Activated CD4-positive, CD25-positive, alpha-beta regulatory T cell treated with anti-CD3 and anti-CD28 coated beads, Interleukin-2, amount 50 U/mL, for 24 hours (primary cell): ENCODE results near the gene PTPRM.
A peak's percentile ranks its signal among the peaks of the same experiment; 100 is the strongest.
"Not testable (repeated sequence)": the region's sequence is repeated elsewhere in the genome, so short reads cannot be mapped to it uniquely, and the experiment has no call there.

ENCODE experiments used
- ATAC-seq, 2 donors: fragments of 150-1000 bp; cut with Tn5 transposase; one replicate each; pipeline ENCODE4 v1.10.0; 2021; ENCODE audit warnings: mild to moderate bottlenecking in 1 of 2, moderate library complexity in 1 of 2

PTPRM gene

DNA sequence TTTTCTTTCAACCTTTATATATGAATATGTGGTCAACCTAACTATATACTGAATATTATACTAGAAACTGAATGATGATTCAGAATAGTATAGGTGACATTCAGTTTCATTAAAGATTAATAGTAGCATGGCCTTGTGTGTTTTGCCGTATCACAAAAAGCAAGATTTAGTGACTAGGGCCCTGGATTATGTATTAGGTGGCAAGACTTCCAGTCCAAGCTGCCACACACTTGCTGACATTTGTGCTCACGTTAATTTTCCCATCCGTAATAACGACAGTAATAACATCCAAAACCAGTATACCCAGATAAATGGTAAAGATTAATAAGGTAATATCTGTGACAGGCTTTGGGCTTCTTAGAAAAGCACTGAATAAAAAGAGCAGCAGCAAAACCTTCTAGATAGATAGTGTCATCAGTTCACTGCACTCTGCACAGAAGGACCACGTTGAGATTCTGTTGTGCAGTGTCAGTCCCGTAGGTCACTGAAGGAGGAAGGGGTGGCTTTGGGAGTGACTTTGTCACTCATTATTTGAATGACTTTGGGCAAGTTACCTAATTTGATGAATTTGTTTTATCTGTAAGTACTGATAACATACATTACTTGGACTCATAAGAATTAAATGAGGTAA lies 451.7 kb downstream of the PTPRM start:
- no peak for ATAC-seq

DNA sequence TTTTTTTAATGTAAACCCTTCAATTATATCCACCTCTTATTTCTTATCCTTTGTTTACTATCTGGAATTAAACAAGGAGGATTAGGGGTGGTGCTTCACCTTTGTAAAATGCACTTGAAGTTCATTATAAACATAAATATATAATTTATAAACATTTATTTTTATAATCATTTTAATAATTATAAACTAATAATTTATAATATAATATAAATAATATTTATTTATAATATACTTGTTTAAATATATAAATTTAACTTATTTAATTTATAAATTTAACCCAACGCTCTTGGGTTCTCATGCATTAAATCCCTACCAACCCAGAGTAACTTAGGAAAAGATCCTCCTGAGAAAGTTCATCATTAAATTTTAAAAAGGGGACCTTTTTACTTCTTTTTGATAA lies 452.5 kb downstream of the PTPRM start:
- no peak for ATAC-seq

DNA sequence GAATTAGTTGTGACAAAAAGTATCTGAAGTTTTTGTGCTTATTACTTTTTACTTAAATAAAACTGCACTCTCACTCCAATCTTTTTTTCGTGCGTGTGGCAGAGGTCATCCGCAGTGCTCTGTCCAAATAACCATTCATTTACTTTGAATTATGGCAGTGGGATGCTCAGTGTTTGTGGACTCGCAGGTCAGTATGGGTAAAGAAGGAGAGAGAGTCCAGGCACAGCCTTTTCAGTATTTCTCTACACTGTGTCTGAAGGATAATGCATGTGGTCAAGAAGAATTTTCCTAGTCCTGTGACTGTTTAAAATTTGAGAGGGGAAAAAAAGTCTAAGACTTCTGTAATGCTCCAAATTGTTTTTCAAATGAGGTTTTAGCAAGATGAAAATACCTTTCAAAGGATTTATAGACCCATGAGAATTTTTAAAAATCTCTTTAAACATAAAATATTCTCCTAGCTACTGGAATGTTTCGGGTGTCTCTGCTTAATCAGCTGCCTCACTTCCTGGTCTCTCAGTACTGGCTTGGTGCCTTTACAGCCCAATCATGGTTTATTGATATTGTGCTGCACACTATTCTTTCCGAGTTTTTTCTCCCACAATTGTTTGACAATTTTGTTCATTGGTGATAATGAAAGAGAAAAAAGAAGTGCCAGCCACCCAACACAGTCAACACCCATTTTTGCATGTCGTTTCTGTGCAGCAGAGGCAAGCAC lies 453.2 kb downstream of the PTPRM start:
- ATAC-seq, result no peak

DNA sequence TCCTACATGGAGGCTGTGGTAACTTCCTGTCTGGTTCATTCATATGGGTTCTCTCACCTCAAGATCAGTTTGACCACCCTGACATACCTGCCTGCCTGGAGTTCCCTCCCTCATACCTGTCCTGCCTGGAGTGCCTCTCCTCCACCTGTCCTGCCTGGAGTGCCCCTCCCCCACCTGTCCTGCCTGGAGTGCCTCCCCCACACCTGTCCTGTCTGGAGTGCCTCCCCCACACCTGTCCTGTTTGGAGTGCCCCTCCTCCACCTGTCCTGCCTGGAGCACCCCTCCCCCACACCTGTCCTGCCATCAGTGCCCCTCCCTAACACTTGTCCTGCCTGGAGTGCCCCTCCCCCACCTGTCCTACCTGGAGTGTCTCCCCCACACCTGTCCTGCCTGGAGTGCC lies 461.9 kb downstream of the PTPRM start:
- no peak for ATAC-seq

DNA sequence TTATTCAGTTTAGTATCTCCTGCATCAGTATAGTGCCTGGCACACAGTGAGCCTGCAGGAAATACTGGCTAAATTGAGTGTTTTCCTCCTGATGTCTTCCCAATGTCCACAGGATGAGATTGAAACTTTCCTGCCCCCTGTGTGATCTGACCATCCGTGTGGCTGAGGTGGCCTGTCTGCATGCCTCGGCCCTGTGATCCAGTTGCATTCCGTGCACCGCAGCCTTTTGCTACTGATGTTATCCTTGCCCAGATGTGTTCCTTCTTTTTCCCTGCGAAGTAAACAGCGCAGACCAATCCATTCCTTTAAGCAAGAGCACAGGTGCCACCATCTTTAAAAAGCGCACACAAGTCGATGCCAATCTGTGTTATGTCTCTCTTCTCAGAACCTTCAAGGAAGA lies 462.6 kb downstream of the PTPRM start:
- ATAC-seq, result no peak

DNA sequence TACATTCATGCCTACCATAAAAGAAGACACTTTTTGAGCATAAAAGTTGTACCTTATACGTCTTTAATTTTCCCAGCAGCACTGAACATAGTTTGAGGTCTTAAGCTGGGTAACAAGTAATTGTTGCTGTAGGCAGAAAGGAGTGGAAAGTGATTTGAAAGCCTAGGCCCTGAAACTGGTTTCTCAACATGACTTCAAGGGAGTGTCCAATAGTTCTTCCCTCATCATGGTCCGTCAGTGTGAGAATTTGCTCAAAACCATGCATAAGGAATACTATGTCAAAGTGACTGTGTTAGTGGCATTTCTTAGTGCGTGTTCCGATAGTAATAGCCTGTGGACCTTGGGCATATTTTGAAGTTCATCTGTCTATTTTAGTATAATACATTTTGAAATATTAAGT lies 463.1 kb downstream of the PTPRM start:
- ATAC-seq, result no peak

DNA sequence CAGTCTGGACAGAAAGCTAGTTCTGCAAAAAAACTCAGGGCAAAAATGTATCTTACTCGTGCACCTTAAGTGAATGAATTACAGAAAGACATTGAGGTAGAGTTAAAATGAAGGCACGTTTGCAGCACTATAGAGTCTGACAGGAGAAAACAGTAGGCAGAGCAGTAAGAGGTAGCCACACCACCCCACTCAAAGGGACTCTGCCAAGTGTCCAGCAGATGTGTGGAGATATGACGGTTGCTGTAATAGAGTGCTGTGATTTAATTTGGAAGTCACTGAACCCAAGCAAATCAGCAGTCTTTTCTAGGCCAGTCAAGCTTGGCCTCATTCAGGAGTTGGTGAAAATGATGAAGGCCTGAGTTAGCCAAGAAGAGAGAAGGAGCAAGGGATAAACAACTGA lies 464.4 kb downstream of the PTPRM start:
- no peak for ATAC-seq

DNA sequence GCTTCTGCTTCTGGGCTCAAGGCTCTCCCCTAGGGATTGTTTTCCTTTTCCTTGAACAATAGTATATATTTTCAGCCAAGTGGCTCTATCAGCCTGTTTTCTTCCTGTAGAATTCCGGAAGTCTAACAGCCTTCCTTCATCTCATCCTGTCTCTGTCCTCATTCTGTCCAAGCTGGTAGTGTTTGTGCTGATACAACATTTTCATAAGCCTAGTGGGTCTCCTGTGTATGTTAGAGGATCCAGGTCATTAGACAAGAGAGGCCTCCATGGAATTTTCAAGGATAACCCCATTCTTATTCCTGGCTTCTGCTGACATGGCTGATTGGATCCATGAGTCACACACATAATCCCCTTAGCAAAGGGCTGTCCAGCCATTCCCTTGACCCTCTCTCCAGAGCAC lies 467.6 kb downstream of the PTPRM start:
- no peak for ATAC-seq

DNA sequence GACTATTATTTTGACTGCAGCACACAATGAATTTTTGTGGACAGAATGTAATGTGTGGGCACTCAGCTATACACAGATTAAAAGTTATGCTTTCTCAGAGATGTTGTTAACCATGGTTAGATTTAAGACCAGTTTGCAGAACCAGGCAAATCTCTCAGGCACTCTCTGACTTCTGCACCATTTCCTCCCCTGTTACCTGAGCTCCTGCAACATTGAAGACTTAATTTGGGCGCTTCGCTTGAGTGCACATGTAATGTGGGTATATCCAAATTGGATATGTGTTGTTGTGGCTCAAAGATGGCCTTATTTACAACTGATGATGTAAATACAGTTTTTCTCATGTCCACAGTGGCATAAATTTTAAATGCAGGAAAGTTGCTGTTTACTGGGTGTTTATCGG lies 469.4 kb downstream of the PTPRM start:
- ATAC-seq, result no peak

DNA sequence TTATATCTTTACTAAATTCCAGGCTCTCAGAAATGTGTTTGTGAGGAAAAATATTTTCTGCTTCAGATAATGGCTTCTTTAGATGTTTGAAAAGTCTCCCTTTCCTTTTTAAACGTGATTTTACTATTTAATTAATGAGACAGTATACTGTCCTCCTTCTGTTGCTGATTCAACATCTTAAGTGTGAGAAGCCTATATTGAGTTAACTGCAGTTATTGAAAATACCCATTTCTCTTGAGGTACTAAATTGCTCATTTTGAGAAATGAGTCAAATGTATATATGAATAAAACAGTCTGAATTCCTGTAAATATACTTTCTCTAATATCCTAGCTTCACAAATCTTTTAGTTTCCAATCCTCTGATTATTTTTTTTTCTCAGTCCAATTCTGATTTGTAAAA lies 470.2 kb downstream of the PTPRM start:
- no peak for ATAC-seq

DNA sequence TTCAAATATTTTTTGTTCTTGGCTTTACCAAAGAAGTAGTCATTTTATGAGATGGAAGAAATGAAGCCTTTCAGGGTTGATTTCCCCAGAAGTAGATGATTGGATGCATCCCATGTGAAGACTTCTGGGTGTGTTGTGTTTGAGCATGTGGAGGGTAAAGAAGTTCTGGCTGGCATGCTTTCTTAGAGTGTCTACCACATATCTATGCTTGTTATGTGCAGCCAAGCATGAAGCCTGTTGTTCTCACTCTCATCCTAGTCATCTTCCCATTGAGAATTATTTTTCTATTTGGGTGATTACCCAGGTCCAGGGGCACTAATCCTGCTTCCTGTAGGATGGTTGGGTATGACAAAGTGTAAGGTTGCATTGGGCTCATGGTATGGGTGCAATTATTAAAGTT lies 472.9 kb downstream of the PTPRM start:
- ATAC-seq, result no peak

DNA sequence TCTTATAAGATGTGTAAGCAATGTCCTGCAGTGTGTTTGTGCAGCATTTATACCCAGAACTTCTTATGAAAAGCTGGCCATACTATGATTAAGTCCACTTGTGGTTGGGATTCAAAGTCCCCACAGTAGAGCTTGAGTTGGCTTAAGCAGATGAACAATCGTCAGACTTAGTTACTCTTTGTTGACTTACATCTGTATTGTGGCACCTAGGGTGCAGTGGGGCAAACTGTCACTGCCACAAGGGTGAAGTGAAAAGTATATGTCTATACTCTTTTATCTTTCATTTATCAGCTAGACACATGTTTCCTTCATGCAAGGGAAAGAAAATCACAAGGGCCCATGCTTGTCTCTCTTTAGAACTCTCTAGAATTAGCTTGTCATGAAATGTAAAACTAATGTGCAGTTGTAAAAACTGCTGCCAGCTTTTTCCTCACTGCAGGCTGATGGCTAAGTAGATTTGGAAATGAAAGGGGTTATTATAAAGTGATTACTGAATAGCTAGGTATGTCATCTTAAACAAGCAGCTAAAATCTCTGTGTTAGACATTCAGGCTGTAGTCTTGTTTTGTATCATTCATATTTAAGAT lies 474.5 kb downstream of the PTPRM start:
- no peak for ATAC-seq

DNA sequence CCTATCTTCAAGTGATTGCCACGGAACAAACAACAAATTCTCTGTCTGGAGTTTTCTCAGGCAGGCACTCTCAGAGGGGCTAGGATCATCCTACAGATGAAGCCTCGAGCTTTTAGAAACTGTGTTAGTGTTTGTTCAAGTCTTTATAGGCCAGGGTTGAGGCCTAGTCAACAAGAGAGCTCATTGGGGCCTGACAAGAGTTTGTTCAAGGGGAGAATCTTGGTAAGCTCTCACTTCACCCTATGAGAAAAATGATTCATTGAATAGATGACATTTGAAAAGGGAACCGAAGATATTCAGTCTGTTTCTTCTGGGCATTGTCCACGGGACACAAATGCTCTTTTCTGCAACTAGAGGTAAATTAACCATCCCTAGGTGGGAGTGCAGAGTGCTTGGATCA lies 476.9 kb downstream of the PTPRM start:
- no peak for ATAC-seq

DNA sequence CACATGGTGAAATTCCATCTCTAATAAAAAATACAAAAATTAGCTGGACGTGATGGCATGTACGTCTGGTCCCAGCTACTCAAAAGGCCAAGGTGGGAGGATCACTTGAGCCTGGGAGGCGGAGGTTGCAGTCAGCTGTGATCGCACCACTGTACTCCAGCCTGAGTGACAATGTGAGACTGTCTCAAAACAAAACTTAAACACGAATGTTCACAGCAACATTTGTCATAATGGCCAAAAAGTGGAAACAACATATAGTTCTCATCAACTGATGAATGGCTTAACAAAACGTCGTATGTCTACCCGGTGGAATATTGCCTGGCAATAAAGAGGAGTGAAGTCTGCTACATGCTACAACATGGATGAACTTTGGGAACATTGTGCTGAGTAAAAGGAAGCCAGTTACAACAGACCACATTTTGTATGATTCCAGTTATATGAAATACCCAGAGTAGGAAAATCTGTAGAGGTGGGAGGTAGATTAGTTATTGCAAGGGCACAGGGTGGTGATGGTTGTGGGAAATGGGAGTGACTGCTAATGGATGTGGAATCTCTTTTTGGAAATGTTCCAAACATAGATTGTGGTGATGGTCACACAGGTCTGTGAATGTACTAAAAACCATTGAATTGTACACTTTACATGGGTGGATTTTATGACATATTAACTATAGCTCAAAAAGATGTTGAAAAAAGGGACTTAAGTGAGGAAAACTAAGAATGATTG lies 478.2 kb downstream of the PTPRM start:
- ATAC-seq, result no peak

DNA sequence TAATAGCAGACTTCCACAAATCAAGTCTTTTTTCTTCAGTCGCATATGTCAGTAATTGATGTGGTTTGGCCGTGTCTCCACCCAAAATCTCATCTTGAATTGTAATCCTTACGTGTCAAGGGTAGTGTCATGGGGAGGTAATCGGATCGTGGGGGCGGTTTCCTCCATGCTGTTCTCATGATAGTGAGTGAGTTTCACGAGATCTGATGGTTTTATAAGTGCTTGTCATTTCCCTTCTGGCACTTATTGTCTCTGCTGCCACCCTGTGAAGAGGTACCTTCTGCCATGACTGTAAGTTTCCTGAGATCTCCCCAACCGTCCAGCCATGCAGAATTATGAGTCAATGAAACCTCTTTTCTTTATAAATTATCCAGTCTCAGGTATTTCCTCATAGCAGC lies 478.8 kb downstream of the PTPRM start:
- ATAC-seq, result peak; percentile 54 to 64

DNA sequence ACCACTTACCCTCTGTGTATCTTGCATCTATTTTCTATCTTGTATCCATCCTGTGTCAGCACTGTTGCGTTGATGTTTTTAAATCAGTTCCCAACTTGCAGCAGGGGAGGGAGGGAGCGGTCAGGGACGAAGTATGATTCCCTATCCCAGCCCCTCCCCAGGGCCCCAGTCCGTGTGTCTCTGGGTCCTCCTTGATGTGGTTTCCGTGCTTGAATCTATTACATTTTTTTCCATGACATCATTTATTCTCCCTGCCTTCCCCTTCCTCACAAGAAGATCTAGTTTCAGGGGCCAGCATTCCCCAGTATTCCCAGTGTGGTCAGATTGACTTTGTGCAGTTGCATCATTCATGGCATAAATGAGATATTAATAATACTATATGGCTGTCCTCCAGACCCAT lies 479.3 kb downstream of the PTPRM start:
- no peak for ATAC-seq

DNA sequence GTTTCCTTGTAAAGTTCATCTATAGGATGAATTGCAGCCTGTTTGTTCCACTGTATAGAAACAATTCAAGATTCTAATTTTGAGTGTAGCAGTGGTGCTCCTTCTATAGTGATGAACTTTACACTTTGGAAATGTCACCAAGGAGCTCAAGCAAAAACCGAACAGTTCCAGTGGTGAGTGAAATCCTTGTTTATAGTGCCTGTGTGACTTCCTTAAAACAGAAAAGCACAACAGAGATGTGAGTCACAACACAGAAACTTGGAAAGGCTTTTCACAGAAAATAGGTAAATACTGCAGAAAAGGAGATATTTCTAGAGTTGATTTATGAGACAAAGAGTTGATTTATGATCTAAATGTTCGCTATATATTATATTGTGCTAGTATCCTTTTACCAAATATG lies 482.0 kb downstream of the PTPRM start:
- ATAC-seq, result no peak

DNA sequence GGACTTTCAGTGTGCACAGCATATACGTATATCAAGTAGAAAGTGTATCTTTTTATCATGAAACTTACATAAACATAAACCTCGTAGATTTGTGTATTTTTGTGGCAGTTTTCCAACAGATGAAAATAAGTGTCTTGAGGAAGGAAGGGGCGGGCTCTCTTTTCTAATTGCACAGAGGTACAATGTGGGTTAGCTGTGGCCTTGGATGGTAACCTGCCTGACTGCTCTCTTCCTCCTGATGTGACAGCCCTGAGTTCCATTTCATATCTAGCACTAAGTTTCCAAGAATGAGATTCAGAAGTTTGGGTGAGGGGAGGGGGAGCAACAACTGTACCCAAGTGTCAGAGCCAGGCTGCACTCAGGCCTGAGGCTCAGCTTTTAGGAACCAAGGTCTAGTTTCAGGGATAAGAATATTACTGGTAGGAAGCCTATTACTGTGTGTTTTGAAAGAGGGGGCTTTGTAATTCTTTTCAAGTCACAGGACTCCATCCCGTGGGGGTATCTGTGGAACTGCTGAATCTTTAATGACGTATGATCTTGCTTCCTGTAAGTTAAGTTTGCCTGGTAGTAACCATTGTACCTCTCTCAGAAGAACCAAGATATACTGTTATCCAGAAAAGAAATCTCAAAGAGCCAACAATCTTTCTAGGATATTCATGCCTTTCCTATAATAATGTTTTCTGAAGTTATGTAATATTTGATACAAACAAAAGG lies 483.7 kb downstream of the PTPRM start:
- no peak for ATAC-seq

DNA sequence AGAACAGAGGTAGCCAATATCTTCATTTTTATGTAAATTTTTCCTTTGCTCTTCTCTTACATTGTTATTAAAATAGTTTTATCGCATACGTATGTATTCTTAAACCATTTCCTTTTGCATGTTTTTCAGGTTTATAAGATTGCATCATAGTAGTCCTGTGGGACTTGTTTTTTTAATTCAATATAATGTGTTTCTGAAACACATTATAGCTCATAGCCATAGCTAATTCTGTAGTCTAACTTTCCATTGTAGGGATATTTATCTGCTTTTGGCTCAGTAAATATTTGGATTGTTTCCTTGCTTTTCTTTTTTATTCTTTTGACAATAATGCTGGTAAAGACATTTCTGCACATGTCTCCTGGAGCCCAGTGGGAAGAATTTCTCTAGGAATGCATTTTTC lies 484.3 kb downstream of the PTPRM start:
- no peak for ATAC-seq

DNA sequence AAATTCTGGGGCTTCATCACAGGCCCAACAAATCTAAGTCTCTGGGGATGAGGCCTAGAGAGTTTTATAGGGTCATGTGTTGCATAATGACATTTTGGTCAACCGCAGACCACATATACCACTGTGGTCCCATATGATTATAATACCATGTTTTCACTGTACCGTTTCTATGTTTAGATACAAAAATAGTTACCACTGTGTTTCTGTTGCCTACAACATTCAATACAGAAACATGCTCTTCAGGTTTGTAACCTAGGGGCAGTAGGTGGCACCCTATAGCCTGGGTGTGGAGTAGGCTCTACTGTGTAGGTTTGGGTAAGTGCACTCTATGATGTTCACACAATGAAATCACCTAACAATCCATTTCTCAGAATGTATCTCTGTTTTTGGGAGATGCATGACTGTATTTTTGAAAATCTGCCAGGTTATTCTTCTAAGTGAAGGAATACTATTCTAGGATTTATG lies 485.2 kb downstream of the PTPRM start:
- ATAC-seq, result peak; percentile 32 to 38

DNA sequence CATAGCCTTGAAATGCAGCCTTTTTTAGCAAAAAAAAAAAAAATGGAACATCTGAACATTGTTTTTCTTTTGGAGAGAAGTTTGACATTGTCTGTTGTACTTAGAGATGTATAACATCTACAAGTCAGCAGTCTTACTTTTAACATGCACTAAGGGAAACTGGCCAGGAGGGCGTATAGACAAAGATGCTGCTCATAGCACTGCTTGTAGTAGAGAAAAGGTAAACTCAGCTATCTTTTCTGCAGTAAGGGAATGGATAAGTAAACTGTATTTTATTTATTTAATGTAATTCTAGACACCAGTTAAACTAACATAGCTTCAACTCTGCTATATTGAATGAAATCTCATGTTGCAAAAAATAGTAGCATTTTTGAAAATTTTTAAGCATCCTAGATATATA lies 489.6 kb downstream of the PTPRM start:
- no peak for ATAC-seq

DNA sequence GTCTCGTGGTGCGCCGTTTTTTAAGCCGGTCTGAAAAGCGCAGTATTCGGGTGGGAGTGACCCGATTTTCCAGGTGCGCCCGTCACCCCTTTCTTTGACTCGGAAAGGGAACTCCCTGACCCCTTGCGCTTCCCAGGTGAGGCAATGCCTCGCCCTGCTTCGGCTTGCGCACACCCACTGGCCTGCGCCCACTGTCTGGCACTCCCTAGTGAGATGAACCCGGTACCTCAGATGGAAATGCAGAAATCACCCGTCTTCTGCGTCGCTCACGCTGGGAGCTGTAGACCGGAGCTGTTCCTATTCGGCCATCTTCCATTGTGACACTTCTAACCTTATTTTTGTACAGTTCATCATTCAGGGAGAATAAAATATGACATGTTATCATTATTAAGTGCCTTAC lies 496.0 kb downstream of the PTPRM start:
- ATAC-seq, result not testable (repeated sequence)

DNA sequence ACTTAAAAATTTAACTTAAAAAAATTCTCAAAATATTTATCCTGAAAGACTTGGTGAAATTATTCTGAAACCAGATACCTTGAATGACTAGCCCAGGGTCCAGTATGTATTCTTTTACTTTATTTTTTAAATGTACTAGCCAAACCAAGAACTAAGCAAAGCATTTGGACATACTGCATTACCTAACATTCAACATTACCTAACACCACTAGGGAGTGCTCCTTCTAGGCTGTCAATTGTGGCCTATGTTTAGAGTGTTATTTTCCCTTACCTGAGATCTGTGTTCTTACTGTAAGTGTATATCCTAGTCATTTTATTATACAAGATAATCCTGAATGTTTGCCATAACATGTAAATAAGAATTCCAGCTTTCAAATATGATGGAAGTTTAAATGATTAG lies 496.6 kb downstream of the PTPRM start:
- no peak for ATAC-seq
